Measurements from ENCODE around the gene NOG. TPM values are rescaled to one million over a fixed set of nuclear protein-coding genes. Genes with fewer than 3 reads are reported as not detected.

NOG gene
- total and polyA plus RNA-seq, 4 donors: 0.56 to 2.7 (median 1.5) TPM

- Histone ChIP-seq H3K9ac (ENCODE audit: insufficient read depth in 1 of 2, low read length in 2 of 2) (no peak overlapping the region), H3K27me3 (ENCODE audit: control insufficient read depth in 3 of 3, insufficient read depth in 3 of 3, low read length in 2 of 3) (no peaks in the 10 kb centered on the region), H3K4me3 (no peak overlapping the region), H3K27ac (ENCODE audit: low read depth in 1 of 2, low read length in 1 of 2) (no peak overlapping the region), H3K9me3 (ENCODE audit: control insufficient read depth in 4 of 4, insufficient read depth in 3 of 4, low read length in 3 of 4) (peaks cover 0 to 1% (median 0%) of the 10 kb centered on the region in 4 donors), H3K36me3 (ENCODE audit: control insufficient read depth in 4 of 4, insufficient read depth in 4 of 4, low read length in 4 of 4) (no peaks in the 10 kb centered on the region), H3K4me1 (ENCODE audit: control insufficient read depth in 5 of 5, insufficient read depth in 5 of 5, low read length in 5 of 5) (no peaks in the 10 kb centered on the region)
- DNase-seq (no peak), ATAC-seq (ENCODE audit: insufficient read depth, low FRiP score) (no peak)
- TF ChIP-seq CTCF (IDR thresholded peaks at IDR 0.05; ENCODE audit: control extremely low read depth, extremely low read depth): no peak
- 62 to 78% methylated on average over 3 of the region's 3 CpGs for WGBS, 2 donors
Measured at GRCh38 chr17:56570199-56570598, 23.3 kb upstream of the NOG start.

GRCh38 chr17:56571456-56571855, 22.0 kb upstream of the NOG start:
- Histone ChIP-seq H3K4me3 (no peak overlapping the region), H3K36me3 (ENCODE audit: control insufficient read depth in 4 of 4, insufficient read depth in 4 of 4, low read length in 4 of 4) (no peaks in the 10 kb centered on the region), H3K4me1 (ENCODE audit: control insufficient read depth in 5 of 5, insufficient read depth in 5 of 5, low read length in 5 of 5) (no peaks in the 10 kb centered on the region), H3K9ac (ENCODE audit: insufficient read depth in 1 of 2, low read length in 2 of 2) (no peak overlapping the region), H3K27me3 (ENCODE audit: control insufficient read depth in 3 of 3, insufficient read depth in 3 of 3, low read length in 2 of 3) (no peaks in the 10 kb centered on the region), H3K9me3 (ENCODE audit: control insufficient read depth in 4 of 4, insufficient read depth in 3 of 4, low read length in 3 of 4) (no peaks in the 10 kb centered on the region), H3K27ac (ENCODE audit: low read depth in 1 of 2, low read length in 1 of 2) (no peak overlapping the region)
- WGBS, 2 donors: 39 to 88% methylated on average over 1 of the region's 1 CpG
- DNase-seq (no peak), ATAC-seq (ENCODE audit: insufficient read depth, low FRiP score) (no peak)
- TF ChIP-seq CTCF (IDR thresholded peaks at IDR 0.05; ENCODE audit: control extremely low read depth, extremely low read depth): no peak

- no peak overlapping the region for H3K27ac ChIP-seq (ENCODE audit: low read depth in 1 of 2, low read length in 1 of 2)
- H3K9me3 ChIP-seq (ENCODE audit: control insufficient read depth in 4 of 4, insufficient read depth in 3 of 4, low read length in 3 of 4): no peaks in the 10 kb centered on the region
- ATAC-seq (ENCODE audit: insufficient read depth, low FRiP score): no peak
- no peaks in the 10 kb centered on the region for H3K36me3 ChIP-seq (ENCODE audit: control insufficient read depth in 4 of 4, insufficient read depth in 4 of 4, low read length in 4 of 4)
- H3K4me1 ChIP-seq (ENCODE audit: control insufficient read depth in 5 of 5, insufficient read depth in 5 of 5, low read length in 5 of 5): peaks cover 0 to 5% (median 0%) of the 10 kb centered on the region in 5 donors
- no peak for TF ChIP-seq CTCF (IDR thresholded peaks at IDR 0.05; ENCODE audit: control extremely low read depth, extremely low read depth)
- H3K4me3 ChIP-seq: no peak overlapping the region
- peak in 1 of 3 donors; percentile 14 for DNase-seq
- WGBS, 2 donors: 63 to 69% methylated on average over 5 of the region's 5 CpGs
- H3K9ac ChIP-seq (ENCODE audit: insufficient read depth in 1 of 2, low read length in 2 of 2): no peak overlapping the region
- H3K27me3 ChIP-seq (ENCODE audit: control insufficient read depth in 3 of 3, insufficient read depth in 3 of 3, low read length in 2 of 3): no peaks in the 10 kb centered on the region
Measured at GRCh38 chr17:56577190-56577842, 16.2 kb upstream of the NOG start.

GRCh38 chr17:56577843-56578204, 15.7 kb upstream of the NOG start:
- WGBS, 2 donors: 42 to 50% methylated on average over 15 of the region's 15 CpGs
- Histone ChIP-seq H3K4me3 (no peak overlapping the region), H3K9me3 (ENCODE audit: control insufficient read depth in 4 of 4, insufficient read depth in 3 of 4, low read length in 3 of 4) (no peaks in the 10 kb centered on the region), H3K27me3 (ENCODE audit: control insufficient read depth in 3 of 3, insufficient read depth in 3 of 3, low read length in 2 of 3) (no peaks in the 10 kb centered on the region), H3K36me3 (ENCODE audit: control insufficient read depth in 4 of 4, insufficient read depth in 4 of 4, low read length in 4 of 4) (no peaks in the 10 kb centered on the region), H3K9ac (ENCODE audit: insufficient read depth in 1 of 2, low read length in 2 of 2) (no peak overlapping the region), H3K4me1 (ENCODE audit: control insufficient read depth in 5 of 5, insufficient read depth in 5 of 5, low read length in 5 of 5) (peaks cover 0 to 5% (median 0%) of the 10 kb centered on the region in 5 donors), H3K27ac (ENCODE audit: low read depth in 1 of 2, low read length in 1 of 2) (no peak overlapping the region)
- DNase-seq: peak in 2 of 3 donors; percentile 21 to 26
- TF ChIP-seq CTCF (IDR thresholded peaks at IDR 0.05; ENCODE audit: control extremely low read depth, extremely low read depth): no peak
- ATAC-seq (ENCODE audit: insufficient read depth, low FRiP score): no peak

All from lung (tissue), 12 donors.